ENCODE data around the gene SFSWAP. TPM values are rescaled to one million over a fixed set of nuclear protein-coding genes. Genes with fewer than 3 reads are reported as not detected.

SFSWAP gene
- total RNA-seq, 1 experiment from 2014 or later = 50.4 TPM

DNA sequence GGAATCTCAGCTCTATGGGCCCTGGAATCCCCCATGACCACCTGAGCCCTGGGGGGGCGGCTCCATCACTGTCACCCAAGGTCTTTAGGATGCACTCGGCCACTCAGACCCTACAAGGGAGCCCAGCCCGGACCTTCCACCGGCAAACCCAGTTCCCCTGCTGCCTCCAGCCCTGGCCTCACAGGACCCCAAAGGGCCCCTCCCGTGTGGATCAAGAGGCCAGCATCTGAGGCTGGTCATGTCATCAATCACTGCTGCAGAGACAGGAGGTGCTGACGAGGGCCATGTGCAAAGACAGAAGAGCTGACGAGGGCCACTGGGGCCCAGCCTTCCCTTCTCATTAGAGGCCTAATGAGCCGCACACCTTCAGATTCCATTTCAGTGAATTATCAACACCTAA lies 39.0 kb upstream of the SFSWAP start:
- ChIA-PET RAD21 (ENCODE audit: low non-redundant PET in 1 of 2, low total read pairs in 2 of 2, uncharacterized antibody in 2 of 2, unreplicated experiment in 2 of 2) (no interaction called here), POLR2A (no interaction called here), CTCF (no interaction called here)
- no peak overlapping the region for H3K27ac ChIP-seq (ENCODE audit: low read depth, low read length)
- no peaks in the 10 kb centered on the region for H3K9me2 ChIP-seq (ENCODE audit: insufficient read depth)
- H3K4me3 ChIP-seq (replicated peaks in 1 of 2; ENCODE audit: low read depth in 1 of 2, low read length in 2 of 2) = no peak overlapping the region
- ATAC-seq (no peak), DNase-seq (ENCODE audit: low read depth, low spot score) (no peak)
- no peak overlapping the region for H2AFZ ChIP-seq (ENCODE audit: low read depth, low read length, poor library complexity, severe bottlenecking)
- no peaks in the 10 kb centered on the region for H3K79me2 ChIP-seq (ENCODE audit: insufficient read depth, low read length)
- H3K4me1 ChIP-seq (ENCODE audit: control insufficient read depth in 1 of 2, insufficient read depth in 2 of 2, low read length in 2 of 2) = peaks cover 0 to 10% of the 10 kb centered on the region in 2 experiments; a peak in 2 of 4 replicates
- H3K9ac ChIP-seq (ENCODE audit: low read length) = no peak overlapping the region
- intact Hi-C loops (cut with micrococcal nuclease) = no loop called here
- no peak overlapping the region for H3K4me2 ChIP-seq (ENCODE audit: low read length)
- peaks cover 0 to 8% of the 10 kb centered on the region in 2 experiments; a peak in 1 of 4 replicates for H3K9me3 ChIP-seq (ENCODE audit: control insufficient read depth in 1 of 2, insufficient read depth in 1 of 2, low read depth in 1 of 2, low read length in 2 of 2)
- H3K27me3 ChIP-seq (ENCODE audit: insufficient read depth, low read length) = peaks cover 16% of the 10 kb centered on the region
- no TSS peak for BruUV-seq (replicated peaks)
- H4K20me1 ChIP-seq (ENCODE audit: insufficient read depth) = no peaks in the 10 kb centered on the region
- TF ChIP-seq POLR2A (IDR thresholded peaks at IDR 0.05; ENCODE audit: borderline replicate concordance, extremely low read depth, insufficient read depth, insufficient read length) = no peak
- no peaks in the 10 kb centered on the region for H3K36me3 ChIP-seq (ENCODE audit: control insufficient read depth in 1 of 2, insufficient read depth in 2 of 2, low read length in 2 of 2)

DNA sequence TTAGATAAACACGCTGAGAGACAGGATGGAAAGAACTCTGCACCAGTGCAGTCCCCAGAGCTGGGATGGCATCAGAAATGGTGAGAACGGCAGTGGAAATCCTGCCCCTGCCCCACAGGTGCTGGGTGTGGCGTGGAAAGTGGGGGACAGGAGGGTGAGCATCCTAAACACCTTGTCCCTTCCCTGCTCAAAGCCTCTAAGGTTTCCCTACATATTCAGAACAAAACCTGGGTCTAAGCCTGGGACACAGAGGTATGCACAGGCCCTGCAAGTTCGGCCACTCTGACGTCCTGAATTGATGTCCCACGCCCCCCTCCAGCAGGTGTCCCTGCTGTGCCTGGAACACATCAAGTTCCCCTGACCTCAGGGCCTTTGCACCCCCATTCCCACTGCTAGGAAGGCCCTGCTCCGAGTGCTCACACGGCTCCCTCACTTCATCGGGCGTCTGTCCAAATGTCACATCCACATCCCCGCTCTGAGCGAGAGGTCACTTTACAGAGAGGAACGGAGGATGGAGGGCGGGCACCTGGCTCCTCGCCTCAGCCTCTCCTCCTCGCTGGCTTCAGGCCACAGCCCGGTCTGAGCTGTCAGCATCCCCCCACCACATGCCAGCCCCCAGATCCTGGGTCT lies 38.5 kb upstream of the SFSWAP start:
- ChIA-PET POLR2A (no interaction called here), CTCF (no interaction called here), RAD21 (ENCODE audit: low non-redundant PET in 1 of 2, low total read pairs in 2 of 2, uncharacterized antibody in 2 of 2, unreplicated experiment in 2 of 2) (no interaction called here)
- H3K27me3 ChIP-seq (ENCODE audit: insufficient read depth, low read length) = peaks cover 16% of the 10 kb centered on the region
- no TSS peak for BruUV-seq (replicated peaks)
- ATAC-seq (no peak), DNase-seq (ENCODE audit: low read depth, low spot score) (no peak)
- no peak overlapping the region for H3K27ac ChIP-seq (ENCODE audit: low read depth, low read length)
- no peaks in the 10 kb centered on the region for H3K79me2 ChIP-seq (ENCODE audit: insufficient read depth, low read length)
- H2AFZ ChIP-seq (ENCODE audit: low read depth, low read length, poor library complexity, severe bottlenecking) = no peak overlapping the region
- H3K9ac ChIP-seq (ENCODE audit: low read length) = no peak overlapping the region
- H3K36me3 ChIP-seq (ENCODE audit: control insufficient read depth in 1 of 2, insufficient read depth in 2 of 2, low read length in 2 of 2) = no peaks in the 10 kb centered on the region
- TF ChIP-seq, protein P1, sequence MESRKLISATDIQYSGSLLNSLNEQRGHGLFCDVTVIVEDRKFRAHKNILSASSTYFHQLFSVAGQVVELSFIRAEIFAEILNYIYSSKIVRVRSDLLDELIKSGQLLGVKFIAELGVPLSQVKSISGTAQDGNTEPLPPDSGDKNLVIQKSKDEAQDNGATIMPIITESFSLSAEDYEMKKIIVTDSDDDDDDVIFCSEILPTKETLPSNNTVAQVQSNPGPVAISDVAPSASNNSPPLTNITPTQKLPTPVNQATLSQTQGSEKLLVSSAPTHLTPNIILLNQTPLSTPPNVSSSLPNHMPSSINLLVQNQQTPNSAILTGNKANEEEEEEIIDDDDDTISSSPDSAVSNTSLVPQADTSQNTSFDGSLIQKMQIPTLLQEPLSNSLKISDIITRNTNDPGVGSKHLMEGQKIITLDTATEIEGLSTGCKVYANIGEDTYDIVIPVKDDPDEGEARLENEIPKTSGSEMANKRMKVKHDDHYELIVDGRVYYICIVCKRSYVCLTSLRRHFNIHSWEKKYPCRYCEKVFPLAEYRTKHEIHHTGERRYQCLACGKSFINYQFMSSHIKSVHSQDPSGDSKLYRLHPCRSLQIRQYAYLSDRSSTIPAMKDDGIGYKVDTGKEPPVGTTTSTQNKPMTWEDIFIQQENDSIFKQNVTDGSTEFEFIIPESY (IDR thresholded peaks at IDR 0.05; ENCODE audit: extremely low read depth, insufficient replicate concordance, low read length) = no peak
- no peak for TF ChIP-seq RAD21 (IDR thresholded peaks at IDR 0.05; ENCODE audit: low read depth)
- TF ChIP-seq EZH2phosphoT487 (IDR thresholded peaks at IDR 0.05; ENCODE audit: borderline replicate concordance) = no peak
- no peak for TF ChIP-seq ZFX (IDR thresholded peaks at IDR 0.05)
- no peak for TF ChIP-seq SIN3A (IDR thresholded peaks at IDR 0.05; ENCODE audit: low read depth)
- TF ChIP-seq SRF (IDR thresholded peaks at IDR 0.05; ENCODE audit: low read depth) = no peak
- TF ChIP-seq ZNF274 (IDR thresholded peaks at IDR 0.05; ENCODE audit: low read depth, low read length) = no peak
- TF ChIP-seq, protein P2, sequence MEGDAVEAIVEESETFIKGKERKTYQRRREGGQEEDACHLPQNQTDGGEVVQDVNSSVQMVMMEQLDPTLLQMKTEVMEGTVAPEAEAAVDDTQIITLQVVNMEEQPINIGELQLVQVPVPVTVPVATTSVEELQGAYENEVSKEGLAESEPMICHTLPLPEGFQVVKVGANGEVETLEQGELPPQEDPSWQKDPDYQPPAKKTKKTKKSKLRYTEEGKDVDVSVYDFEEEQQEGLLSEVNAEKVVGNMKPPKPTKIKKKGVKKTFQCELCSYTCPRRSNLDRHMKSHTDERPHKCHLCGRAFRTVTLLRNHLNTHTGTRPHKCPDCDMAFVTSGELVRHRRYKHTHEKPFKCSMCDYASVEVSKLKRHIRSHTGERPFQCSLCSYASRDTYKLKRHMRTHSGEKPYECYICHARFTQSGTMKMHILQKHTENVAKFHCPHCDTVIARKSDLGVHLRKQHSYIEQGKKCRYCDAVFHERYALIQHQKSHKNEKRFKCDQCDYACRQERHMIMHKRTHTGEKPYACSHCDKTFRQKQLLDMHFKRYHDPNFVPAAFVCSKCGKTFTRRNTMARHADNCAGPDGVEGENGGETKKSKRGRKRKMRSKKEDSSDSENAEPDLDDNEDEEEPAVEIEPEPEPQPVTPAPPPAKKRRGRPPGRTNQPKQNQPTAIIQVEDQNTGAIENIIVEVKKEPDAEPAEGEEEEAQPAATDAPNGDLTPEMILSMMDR (IDR thresholded peaks at IDR 0.05 in 2 of 3, conservative IDR thresholded peaks at IDR 0.05 in 1 of 3; ENCODE audit: borderline replicate concordance in 1 of 3, insufficient read depth in 1 of 3, low read depth in 2 of 3, low read length in 2 of 3) = no peak
- TF ChIP-seq CBX3 (IDR thresholded peaks at IDR 0.05; ENCODE audit: low read depth) = no peak
- TF ChIP-seq, protein P3, sequence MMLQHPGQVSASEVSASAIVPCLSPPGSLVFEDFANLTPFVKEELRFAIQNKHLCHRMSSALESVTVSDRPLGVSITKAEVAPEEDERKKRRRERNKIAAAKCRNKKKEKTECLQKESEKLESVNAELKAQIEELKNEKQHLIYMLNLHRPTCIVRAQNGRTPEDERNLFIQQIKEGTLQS (IDR thresholded peaks at IDR 0.05) = no peak
- TF ChIP-seq CEBPB (IDR thresholded peaks at IDR 0.05; ENCODE audit: low read depth) = no peak
- no peak overlapping the region for H3K4me2 ChIP-seq (ENCODE audit: low read length)
- peaks cover 0 to 10% of the 10 kb centered on the region in 2 experiments; a peak in 2 of 4 replicates for H3K4me1 ChIP-seq (ENCODE audit: control insufficient read depth in 1 of 2, insufficient read depth in 2 of 2, low read length in 2 of 2)
- intact Hi-C loops (cut with micrococcal nuclease) = no loop called here
- H4K20me1 ChIP-seq (ENCODE audit: insufficient read depth) = no peaks in the 10 kb centered on the region
- no peak overlapping the region for H3K4me3 ChIP-seq (replicated peaks in 1 of 2; ENCODE audit: low read depth in 1 of 2, low read length in 2 of 2)
- no peaks in the 10 kb centered on the region for H3K9me2 ChIP-seq (ENCODE audit: insufficient read depth)
- H3K9me3 ChIP-seq (ENCODE audit: control insufficient read depth in 1 of 2, insufficient read depth in 1 of 2, low read depth in 1 of 2, low read length in 2 of 2) = peaks cover 0 to 8% of the 10 kb centered on the region in 2 experiments; a peak in 1 of 4 replicates
